IMR-90 (cell line): Measurements from ENCODE around the gene AKR7A2. TPM values are rescaled to one million over a fixed set of nuclear protein-coding genes. Genes with fewer than 3 reads are reported as not detected.

Experiments used
- ATAC-seq: fragments of 200-7000 bp; cut with Tn5 transposase; 2 replicates; pipeline ENCODE4 v1.9.1; 2020; ENCODE audit warnings: low read depth, mild to moderate bottlenecking, moderate library complexity
- BruUV-seq: library from RNA; stranded (reverse); fragments of 400-500 nt; replicated peaks from 2 replicates; lab custom pipeline; 2021; lab: Mats Ljungman, UMichigan
- CTCF ChIA-PET: fragments of 300-600 bp; formaldehyde crosslinking; extraction: SDS; loops from one replicate; lab custom pipeline; 2021; ENCODE audit warnings: antibody characterized with exemption; lab: Yijun Ruan, JAX
- POLR2A ChIA-PET: fragments of 300-600 bp; sonication (Branson Sonifier 250); formaldehyde crosslinking; loops from one replicate; lab custom pipeline; 2022; ENCODE audit warnings: antibody characterized with exemption; ENCODE audit not compliant: unreplicated experiment; lab: Charles Lee
- DNase-seq: peaks from one replicate; pipeline ENCODE4 v3.0.0; 2013
- H2AFZ ChIP-seq: replicated peaks from 2 replicates; pipeline ENCODE3; 2013; ENCODE audit warnings: low read length, mild to moderate bottlenecking; ENCODE audit not compliant: poor library complexity
- H2AK5ac ChIP-seq: 2 replicates; pipeline ENCODE4 v1.6.1; 2013; ENCODE audit warnings: low read depth, low read length, inconsistent platforms
- H2AK9ac ChIP-seq: replicated peaks from 2 replicates; pipeline ENCODE3; 2013; ENCODE audit warnings: mild to moderate bottlenecking, low read depth, low read length, moderate library complexity; ENCODE audit not compliant: poor library complexity
- H2BK120ac ChIP-seq: 2 replicates; pipeline ENCODE4 v1.6.1; 2013; ENCODE audit warnings: low read depth, low read length, inconsistent platforms
- H2BK15ac ChIP-seq: 3 replicates; pipeline ENCODE4 v1.6.1; 2013; ENCODE audit warnings: low read depth, low read length, inconsistent platforms
- H2BK20ac ChIP-seq: 2 replicates; pipeline ENCODE4 v1.6.1; 2013; ENCODE audit warnings: low read depth, mild to moderate bottlenecking, inconsistent platforms, low read length, moderate library complexity
- H2BK5ac ChIP-seq: 2 replicates; pipeline ENCODE4 v1.6.1; 2013; ENCODE audit warnings: mild to moderate bottlenecking, low read depth, low read length, inconsistent platforms; ENCODE audit not compliant: poor library complexity, severe bottlenecking
- H3K14ac ChIP-seq: replicated peaks from 2 replicates; pipeline ENCODE4 v1.6.1; 2013; ENCODE audit warnings: low read depth, low read length, inconsistent platforms
- H3K18ac ChIP-seq: 2 replicates; pipeline ENCODE4 v1.6.1; 2013; ENCODE audit warnings: low read depth, low read length, control low read depth
- H3K23ac ChIP-seq: 2 replicates; pipeline ENCODE4 v1.6.1; 2013; ENCODE audit warnings: low read depth, low read length, inconsistent platforms
- H3K27ac ChIP-seq: 2 replicates; pipeline ENCODE4 v1.5.1; 2013; ENCODE audit warnings: mild to moderate bottlenecking, control low read depth, low read length; ENCODE audit not compliant: insufficient read depth
- H3K27me3 ChIP-seq: 2 replicates; pipeline ENCODE4 v1.6.1; 2013; ENCODE audit warnings: low read length; ENCODE audit not compliant: control insufficient read depth, insufficient read depth
- H3K36me3 ChIP-seq: 2 replicates; pipeline ENCODE4 v1.6.1; 2013; ENCODE audit warnings: low read length, mixed read lengths; ENCODE audit not compliant: control insufficient read depth, insufficient read depth
- H3K4ac ChIP-seq: 2 replicates; pipeline ENCODE4 v1.6.1; 2013; ENCODE audit warnings: low read depth, low read length, inconsistent platforms
- H3K4me1 ChIP-seq: 2 replicates; pipeline ENCODE4 v1.6.1; 2013; ENCODE audit warnings: low read length, mixed read lengths; ENCODE audit not compliant: control insufficient read depth, insufficient read depth
- H3K4me2 ChIP-seq: 2 replicates; pipeline ENCODE4 v1.6.1; 2013; ENCODE audit warnings: low read depth, mild to moderate bottlenecking, control low read depth, low read length, moderate library complexity
- H3K4me3 ChIP-seq: 2 replicates; pipeline ENCODE4 v1.5.1; 2013; ENCODE audit warnings: low read depth, mild to moderate bottlenecking, control low read depth, low read length, moderate library complexity; ENCODE audit not compliant: insufficient read depth
- H3K56ac ChIP-seq: 2 replicates; pipeline ENCODE4 v1.6.1; 2013; ENCODE audit warnings: low read length, inconsistent platforms; ENCODE audit not compliant: insufficient read depth; ENCODE audit errors: extremely low read depth
- H3K79me1 ChIP-seq, 2 experiments: 2 replicates each; pipeline ENCODE4 v1.6.1; 2013; ENCODE audit warnings: low read length in 2 of 2, inconsistent platforms in 1 of 2, low read depth in 1 of 2
- H3K9ac ChIP-seq: 2 replicates; pipeline ENCODE4 v1.6.1; 2013; ENCODE audit warnings: low read depth, low read length, control low read depth
- H3K9me1 ChIP-seq: 2 replicates; pipeline ENCODE4 v1.6.1; 2013; ENCODE audit warnings: low read length, inconsistent platforms; ENCODE audit not compliant: insufficient read depth
- H3K9me3 ChIP-seq: 2 replicates; pipeline ENCODE4 v1.6.1; 2013; ENCODE audit warnings: low read length; ENCODE audit not compliant: control insufficient read depth, insufficient read depth
- H4K20me1 ChIP-seq: 2 replicates; pipeline ENCODE4 v1.6.1; 2013; ENCODE audit warnings: low read length, inconsistent platforms; ENCODE audit not compliant: insufficient read depth
- H4K5ac ChIP-seq: 2 replicates; pipeline ENCODE4 v1.6.1; 2013; ENCODE audit warnings: mild to moderate bottlenecking, low read depth, low read length, control low read depth
- H4K8ac ChIP-seq, 2 experiments: 2 replicates each; pipeline ENCODE4 v1.6.1; 2013; ENCODE audit warnings: low read depth in 2 of 2, low read length in 2 of 2, control low read depth in 1 of 2, inconsistent platforms in 1 of 2
- H4K91ac ChIP-seq: 2 replicates; pipeline ENCODE4 v1.6.1; 2013; ENCODE audit warnings: low read depth, low read length, inconsistent platforms; ENCODE audit not compliant: insufficient read depth
- BHLHE40 ChIP-seq: fragments of 150-350 bp; IDR thresholded peaks from 2 replicates; pipeline ENCODE4 v1.6.1; 2016; ENCODE audit warnings: mild to moderate bottlenecking, low read depth, low read length
- CEBPB ChIP-seq: IDR thresholded peaks from 2 replicates; pipeline ENCODE4 v1.6.1; 2012; ENCODE audit warnings: low read depth, low read length, improper control_type of control experiment
- CHD1 ChIP-seq: IDR thresholded peaks from 2 replicates; pipeline ENCODE4 v1.6.1; 2012; ENCODE audit warnings: low read depth, low read length, improper control_type of control experiment
- CTCF ChIP-seq: conservative IDR thresholded peaks from 2 replicates; pipeline ENCODE4 v1.5.1; 2012; ENCODE audit warnings: mild to moderate bottlenecking, low read depth, low read length, improper control_type of control experiment
- ELK1 ChIP-seq: fragments of 150-350 bp; IDR thresholded peaks from 2 replicates; pipeline ENCODE4 v1.6.1; 2016; ENCODE audit warnings: low read depth, mild to moderate bottlenecking, low read length, moderate library complexity, borderline replicate concordance
- FOS ChIP-seq: fragments of 150-350 bp; IDR thresholded peaks from 2 replicates; pipeline ENCODE4 v1.6.1; 2016; ENCODE audit warnings: low read depth, low read length
- MAFK ChIP-seq: IDR thresholded peaks from 2 replicates; pipeline ENCODE4 v1.6.1; 2012; ENCODE audit warnings: low read depth, low read length, improper control_type of control experiment
- MAZ ChIP-seq: IDR thresholded peaks from 2 replicates; pipeline ENCODE4 v1.6.1; 2012; ENCODE audit warnings: low read depth, mild to moderate bottlenecking, low read length, improper control_type of control experiment, moderate library complexity, borderline replicate concordance
- MXI1 ChIP-seq: IDR thresholded peaks from 2 replicates; pipeline ENCODE4 v1.6.1; 2012; ENCODE audit warnings: low read depth, mild to moderate bottlenecking, low read length, moderate library complexity, borderline replicate concordance
- NFE2L2 ChIP-seq: fragments of 150-350 bp; IDR thresholded peaks from 2 replicates; pipeline ENCODE4 v1.6.1; 2016; ENCODE audit warnings: low read depth, mild to moderate bottlenecking, low read length
- RAD21 ChIP-seq: IDR thresholded peaks from 2 replicates; pipeline ENCODE4 v1.6.1; 2012; ENCODE audit warnings: low read length, improper control_type of control experiment
- RCOR1 ChIP-seq: IDR thresholded peaks from 2 replicates; pipeline ENCODE4 v1.6.1; 2012; ENCODE audit warnings: mild to moderate bottlenecking, low read length, improper control_type of control experiment; ENCODE audit not compliant: insufficient replicate concordance
- RFX5 ChIP-seq: IDR thresholded peaks from 2 replicates; pipeline ENCODE4 v1.8.0; 2012; ENCODE audit warnings: low read depth, mild to moderate bottlenecking, low read length, moderate library complexity
- SMC3 ChIP-seq: fragments of 150-350 bp; IDR thresholded peaks from 2 replicates; pipeline ENCODE4 v1.6.1; 2016; ENCODE audit warnings: low read depth, mild to moderate bottlenecking, antibody characterized with exemption, low read length, moderate library complexity
- WGBS, 2 experiments: methylation state at CpG; one replicate each; pipeline versions ENCODE4 v1.1.5 to v1.1.7; 2013; ENCODE audit warnings: missing lambda C conversion rate in 2 of 2; ENCODE audit not compliant: insufficient read length in 1 of 2; ENCODE audit errors: extremely low coverage in 2 of 2; 5-methylcytosine and 5-hydroxymethylcytosine counted together
- dilution Hi-C: fragments of 300-500 bp; cut with HindIII; formaldehyde crosslinking; loops from one replicate; pipeline ENCODE4 v1.14.3; 2018; ENCODE audit warnings: low sequenced_read_pairs; ENCODE audit not compliant: unreplicated experiment
- in situ Hi-C: fragments of 300-500 bp; cut with MboI; formaldehyde crosslinking; loops from 3 replicates; pipeline ENCODE4 v1.14.3; 2019; ENCODE audit warnings: low sequenced_read_pairs, inconsistent platforms, mixed read lengths
- intact Hi-C: fragments of 100-400 bp; cut with micrococcal nuclease; formaldehyde crosslinking; loops from 2 replicates; pipeline ENCODE4 v1.10.0; 2022
- polyA plus RNA-seq, 3 experiments: library from polyadenylated mRNA; depleted of rRNA; stranded (reverse); fragments of >200 nt; gene quantifications; 2 replicates each; pipeline ENCODE4 v1.2.3, GENCODE V29; 2012; ENCODE audit warnings: low replicate concordance in 1 of 3
- total RNA-seq: library from RNA; depleted of rRNA; stranded (reverse); fragments of >200 nt; gene quantifications from 2 replicates; pipeline ENCODE4 v1.2.3, GENCODE V29; 2012

AKR7A2 gene
- total and polyA plus RNA-seq, 2 of the 4 experiments (the other 2 are of a cell fraction): 55.8 to 60.2 TPM

GRCh38 chr1:19260211-19261138 lies 51.5 kb downstream of the AKR7A2 start:
- dilution Hi-C loops: no loop called here
- H2BK15ac ChIP-seq: no peak overlapping the region
- H3K9me3 ChIP-seq: no peaks in the 10 kb centered on the region
- no peak overlapping the region for H4K5ac ChIP-seq
- peaks cover 37% of the 10 kb centered on the region for H3K36me3 ChIP-seq
- 0 out of 2 replicates have a peak, but pooled peaks cover 10% of the 10 kb centered on the region for H3K9me1 ChIP-seq
- 51% methylated on average over 7 of the region's 21 CpGs; no CpG with 5 or more reads in 1 of the 2 experiments for WGBS, 2 experiments
- H2AK9ac ChIP-seq: peak overlapping the region; percentile 95
- H2AK5ac ChIP-seq: peak overlapping the region; percentile 57; the same call in 1 of the 2 replicates
- peaks cover 3% of the 10 kb centered on the region; the same call in 1 of the 2 replicates for H3K4me1 ChIP-seq
- peaks cover 11% of the 10 kb centered on the region; the same call in 1 of the 2 replicates for H4K20me1 ChIP-seq
- H3K79me1 ChIP-seq: peaks cover 0 to 19% of the 10 kb centered on the region in 2 experiments; a peak in 1 of 4 replicates
- no peak overlapping the region; the same call in 1 of the 2 replicates for H3K27ac ChIP-seq
- ATAC-seq (peak; percentile 94), DNase-seq (peak; percentile 94)
- no peak overlapping the region for H2BK20ac ChIP-seq
- peak overlapping the region; percentile 77 for H2BK5ac ChIP-seq
- no TSS peak for BruUV-seq
- no peak overlapping the region for H4K8ac ChIP-seq
- no peak overlapping the region for H3K4me2 ChIP-seq
- H3K4me3 ChIP-seq: no peak overlapping the region
- peak overlapping the region; percentile 69 for H3K4ac ChIP-seq
- intact Hi-C loops: no loop called here
- ChIA-PET CTCF (no interaction called here), POLR2A (no interaction called here)
- no peak overlapping the region; the same call in 1 of the 2 replicates for H3K14ac ChIP-seq
- no peak overlapping the region; the same call in 1 of the 2 replicates for H4K91ac ChIP-seq
- H3K9ac ChIP-seq: no peak overlapping the region
- H2BK120ac ChIP-seq: 0 out of 2 replicates have a peak overlapping the region, but pooled peaks have one; percentile 40
- in situ Hi-C loops: no loop called here
- no peak overlapping the region for H3K23ac ChIP-seq
- H3K56ac ChIP-seq: no peak overlapping the region
- peak overlapping the region; percentile 68 for H2AFZ ChIP-seq
- no peaks in the 10 kb centered on the region for H3K27me3 ChIP-seq
- no peak overlapping the region for H3K18ac ChIP-seq
- TF ChIP-seq RAD21: peak; percentile 38
- 0 out of 2 replicates have a peak, but pooled peaks have one; percentile 8 for TF ChIP-seq SMC3
- TF ChIP-seq NFE2L2: no peak
- no peak for TF ChIP-seq ELK1
- peak; percentile 44; the same call in 1 of the 2 replicates for TF ChIP-seq MAZ
- peak; percentile 73 for TF ChIP-seq MXI1
- no peak for TF ChIP-seq RFX5
- no peak for TF ChIP-seq CHD1
- TF ChIP-seq CEBPB: peak; percentile 63; the same call in 1 of the 2 replicates
- TF ChIP-seq CTCF: no peak
- peak; percentile 56 for TF ChIP-seq MAFK
- 0 out of 2 replicates have a peak, but pooled peaks have one; percentile 27 for TF ChIP-seq BHLHE40
- TF ChIP-seq RCOR1: peak; percentile 57
- peak; percentile 52 for TF ChIP-seq FOS
